Mucosa of descending colon (tissue), 3 donors: Measurements from ENCODE around the gene PDZRN4. TPM values are rescaled to one million over a fixed set of nuclear protein-coding genes. Genes with fewer than 3 reads are reported as not detected.
A peak's percentile ranks its signal among the peaks of the same experiment; 100 is the strongest.

Experiments used
- ATAC-seq: fragments of 200-7000 bp; cut with Tn5 transposase; one replicate; pipeline ENCODE4 v1.9.1; 2020; ENCODE audit warnings: mild to moderate bottlenecking, moderate library complexity
- DNase-seq, 3 donors: peaks; one replicate each; pipeline ENCODE4 v3.0.0-alpha.2; 2020
- H3K36me3 ChIP-seq: fragments of 200-600 bp; one replicate; pipeline ENCODE4 v1.8.0; 2021; ENCODE audit warnings: low read depth, mild to moderate bottlenecking
- H3K4me1 ChIP-seq: fragments of 200-600 bp; one replicate; pipeline ENCODE4 v1.8.0; 2021; ENCODE audit warnings: low read depth, mild to moderate bottlenecking
- H3K4me3 ChIP-seq: fragments of 200-600 bp; one replicate; pipeline ENCODE4 v1.8.0; 2021; ENCODE audit warnings: mild to moderate bottlenecking
- H3K9me3 ChIP-seq: fragments of 200-600 bp; one replicate; pipeline ENCODE4 v1.8.0; 2021; ENCODE audit warnings: mild to moderate bottlenecking
- CTCF ChIP-seq: fragments of 200-600 bp; IDR thresholded peaks from one replicate; pipeline ENCODE4 v1.8.0; 2022; ENCODE audit warnings: antibody characterized with exemption, mild to moderate bottlenecking
- intact Hi-C, 2 donors: fragments of 100-400 bp; cut with DNase I in 1 of 2; cut with micrococcal nuclease in 1 of 2; formaldehyde crosslinking; loops; one replicate each; pipeline versions ENCODE4 v1.11.0 to v1.11.1; 2022; cut with DNase I, micrococcal nuclease
- long read RNA-seq, 2 donors: library from polyadenylated mRNA; unstranded; transcript quantifications; one replicate each; pipeline ENCODE4 v2.0.0, GENCODE V29; 2019 to 2021
- total RNA-seq, 3 donors: library from RNA; stranded (reverse); fragmentation: NEBNext Ultra II Directional in 2 of 3; extraction: Animal tissue kit (Norgen Biotek cat#: 25700) in 2 of 3; gene quantifications; one replicate each; pipeline versions ENCODE4 v1.2.1 to v1.2.4, GENCODE V29; 2021 to 2023
- donor health status: DM: no; HTN: no; CAD: no; lungs with moderate emphysema.
- donor health status: DM: no; HTN: no; CAD: no.
- donor health status: DM: no; HTN: yes; CAD: no.

Gene PDZRN4
- 10 to 100 TPM in 1 of 3 donors, 1 to 10 TPM in 1, under 1 TPM in 1; 0.78 to 46.9 (median 2.0) TPM for total RNA-seq
- long read RNA-seq, donor 1, partial matches to known transcripts = 3 of 9 reads
- long read RNA-seq, donor 1, other reads (novel, unspliced or antisense) = 6 of 9 reads
- long read RNA-seq, donor 2 = 0 reads

- no peaks in the 10 kb centered on the region for H3K36me3 ChIP-seq
- no peak for TF ChIP-seq CTCF
- H3K4me1 ChIP-seq = no peaks in the 10 kb centered on the region
- H3K4me3 ChIP-seq = no peak within 1 kb of the TSS
- ATAC-seq (peak; percentile 14), DNase-seq (peak in 2 of 3 donors; percentile 22 to 38)
- intact Hi-C loops = no loop called here
- no peaks in the 10 kb centered on the region for H3K9me3 ChIP-seq
Measured at GRCh38 chr12:41188058-41188840, at the start of gene PDZRN4. PDZRN4 (plus strand) TSS chr12:41188320.

- ATAC-seq = no peak
- Histone ChIP-seq H3K4me1 (no peaks in the 10 kb centered on the region), H3K4me3 (no peak overlapping the region), H3K36me3 (no peaks in the 10 kb centered on the region), H3K9me3 (no peaks in the 10 kb centered on the region)
- no peak for TF ChIP-seq CTCF
- intact Hi-C loops = no loop called here
- DNase-seq = no peak
Measured at GRCh38 chr12:41140117-41140516, 48.0 kb upstream of the PDZRN4 start.

- H3K9me3 ChIP-seq = no peaks in the 10 kb centered on the region
- H3K36me3 ChIP-seq = no peaks in the 10 kb centered on the region
- no peak for ATAC-seq
- no peak for DNase-seq
- no peak overlapping the region for H3K4me3 ChIP-seq
- intact Hi-C loops = no loop called here
- no peaks in the 10 kb centered on the region for H3K4me1 ChIP-seq
- no peak for TF ChIP-seq CTCF
Measured at GRCh38 chr12:41141104-41141503, 47.0 kb upstream of the PDZRN4 start.

GRCh38 chr12:41142376-41142775 lies 45.7 kb upstream of the PDZRN4 start:
- no peak for ATAC-seq
- Histone ChIP-seq H3K4me3 (no peak overlapping the region), H3K9me3 (no peaks in the 10 kb centered on the region), H3K36me3 (no peaks in the 10 kb centered on the region), H3K4me1 (no peaks in the 10 kb centered on the region)
- no peak for TF ChIP-seq CTCF
- no peak for DNase-seq
- intact Hi-C loops = no loop called here

- Histone ChIP-seq H3K36me3 (no peaks in the 10 kb centered on the region), H3K4me1 (no peaks in the 10 kb centered on the region), H3K4me3 (no peak overlapping the region), H3K9me3 (no peaks in the 10 kb centered on the region)
- DNase-seq (no peak), ATAC-seq (no peak)
- intact Hi-C loops = no loop called here
- TF ChIP-seq CTCF = no peak
Measured at GRCh38 chr12:41151793-41152192, 36.3 kb upstream of the PDZRN4 start.
